ENCODE results near the gene NETO1.

Gene NETO1

DNA sequence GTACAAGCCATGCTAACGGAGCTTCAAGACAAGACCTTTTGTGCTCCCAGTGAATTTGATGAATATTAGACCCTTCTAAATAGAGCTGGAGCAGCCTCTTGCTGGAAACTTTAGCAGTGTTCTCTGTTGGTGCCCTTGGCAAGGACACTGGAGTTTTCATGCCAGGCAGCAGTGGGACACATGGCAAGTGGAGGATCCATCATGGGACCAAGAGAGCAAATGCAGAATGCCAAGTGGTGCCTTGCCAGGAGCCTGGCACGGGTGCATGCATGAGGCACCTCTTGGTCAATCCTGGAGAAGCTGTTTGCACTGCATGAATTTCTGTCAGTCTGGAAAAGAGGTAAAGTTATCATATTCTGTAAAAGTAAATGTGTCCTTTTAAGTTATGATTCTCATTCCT lies 59.1 kb downstream of the NETO1 start:
- no peaks in the 10 kb centered on the region for H3K4me1 ChIP-seq (ENCODE audit: control insufficient read depth, insufficient read depth, low read length)
- H3K27ac ChIP-seq (ENCODE audit: extremely low read depth, low read depth, low read length) = no peak overlapping the region
- TF ChIP-seq ZNF37A (tag by site-specific recombination; IDR thresholded peaks at IDR 0.05) (no peak), ZNF239 (tag by site-specific recombination; IDR thresholded peaks at IDR 0.05) (no peak), ZNF274 (IDR thresholded peaks at IDR 0.05; ENCODE audit: low read length) (no peak), ZNF274 (tag by site-specific recombination; IDR thresholded peaks at IDR 0.05; ENCODE audit: borderline replicate concordance) (no peak), ZNF394 (tag by site-specific recombination; IDR thresholded peaks at IDR 0.05; ENCODE audit: borderline replicate concordance) (no peak), ZNF16 (tag by site-specific recombination; IDR thresholded peaks at IDR 0.05; ENCODE audit: low read depth) (no peak), ZNF157 (tag by site-specific recombination; IDR thresholded peaks at IDR 0.05) (no peak), ZSCAN30 (tag by site-specific recombination; IDR thresholded peaks at IDR 0.05) (no peak), ZNF175 (tag by site-specific recombination; IDR thresholded peaks at IDR 0.05) (no peak), SP2 (tag by site-specific recombination; IDR thresholded peaks at IDR 0.05) (no peak), MEIS1 (CRISPR knock-in tag; IDR thresholded peaks at IDR 0.05; ENCODE audit: borderline replicate concordance) (no peak), ZNF623 (tag by site-specific recombination; IDR thresholded peaks at IDR 0.05) (no peak), ZNF747 (tag by site-specific recombination; IDR thresholded peaks at IDR 0.05) (no peak)
- TF ChIP-seq, protein P1, sequence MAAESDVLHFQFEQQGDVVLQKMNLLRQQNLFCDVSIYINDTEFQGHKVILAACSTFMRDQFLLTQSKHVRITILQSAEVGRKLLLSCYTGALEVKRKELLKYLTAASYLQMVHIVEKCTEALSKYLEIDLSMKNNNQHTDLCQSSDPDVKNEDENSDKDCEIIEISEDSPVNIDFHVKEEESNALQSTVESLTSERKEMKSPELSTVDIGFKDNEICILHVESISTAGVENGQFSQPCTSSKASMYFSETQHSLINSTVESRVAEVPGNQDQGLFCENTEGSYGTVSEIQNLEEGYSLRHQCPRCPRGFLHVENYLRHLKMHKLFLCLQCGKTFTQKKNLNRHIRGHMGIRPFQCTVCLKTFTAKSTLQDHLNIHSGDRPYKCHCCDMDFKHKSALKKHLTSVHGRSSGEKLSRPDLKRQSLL (tag by site-specific recombination; IDR thresholded peaks at IDR 0.05) = no peak
- H3K4me3 ChIP-seq (ENCODE audit: low read depth, low read length) = no peak overlapping the region
- H3K36me3 ChIP-seq (ENCODE audit: control insufficient read depth in 2 of 2, insufficient read depth in 1 of 2, low read length in 2 of 2) = no peaks in the 10 kb centered on the region
- ChIA-PET CTCF (interaction anchor here (0.5 to 0.7 kb wide), 2 partner anchors 31 to 1241 kb away, joined by 3 read pairs; no protein-coding TSS in a partner anchor), POLR2A (no interaction called here)
- no peaks in the 10 kb centered on the region for H3K9me3 ChIP-seq (ENCODE audit: control insufficient read depth, insufficient read depth, low read depth, low read length)

DNA sequence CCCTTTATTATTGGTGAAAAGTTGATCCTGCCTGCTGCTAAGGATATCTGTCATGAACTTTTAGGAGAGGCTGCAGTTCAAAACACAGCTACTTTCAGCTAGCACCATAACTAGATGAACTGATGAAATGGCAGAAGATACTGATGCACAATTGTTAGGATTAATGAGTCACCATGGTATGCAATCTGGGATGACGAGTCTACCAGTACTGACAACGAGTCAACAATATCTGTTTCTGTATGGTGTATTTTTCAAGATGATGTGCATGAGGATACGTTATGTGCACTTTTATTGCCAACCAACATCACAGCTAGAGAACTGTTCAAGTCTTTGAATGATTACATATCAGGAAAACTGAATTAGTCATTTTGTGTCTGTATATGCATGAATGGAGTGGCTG lies 68.7 kb downstream of the NETO1 start:
- CTCF ChIA-PET = no interaction called here
- Histone ChIP-seq H3K4me3 (ENCODE audit: low read depth, low read length) (no peak overlapping the region), H3K36me3 (ENCODE audit: control insufficient read depth in 2 of 2, insufficient read depth in 1 of 2, low read length in 2 of 2) (no peaks in the 10 kb centered on the region), H3K4me1 (ENCODE audit: control insufficient read depth, insufficient read depth, low read length) (no peaks in the 10 kb centered on the region), H3K9me3 (ENCODE audit: control insufficient read depth, insufficient read depth, low read depth, low read length) (no peaks in the 10 kb centered on the region), H3K27ac (ENCODE audit: extremely low read depth, low read depth, low read length) (no peak overlapping the region)
- POLR2A ChIA-PET = no interaction called here
- TF ChIP-seq, protein P2, sequence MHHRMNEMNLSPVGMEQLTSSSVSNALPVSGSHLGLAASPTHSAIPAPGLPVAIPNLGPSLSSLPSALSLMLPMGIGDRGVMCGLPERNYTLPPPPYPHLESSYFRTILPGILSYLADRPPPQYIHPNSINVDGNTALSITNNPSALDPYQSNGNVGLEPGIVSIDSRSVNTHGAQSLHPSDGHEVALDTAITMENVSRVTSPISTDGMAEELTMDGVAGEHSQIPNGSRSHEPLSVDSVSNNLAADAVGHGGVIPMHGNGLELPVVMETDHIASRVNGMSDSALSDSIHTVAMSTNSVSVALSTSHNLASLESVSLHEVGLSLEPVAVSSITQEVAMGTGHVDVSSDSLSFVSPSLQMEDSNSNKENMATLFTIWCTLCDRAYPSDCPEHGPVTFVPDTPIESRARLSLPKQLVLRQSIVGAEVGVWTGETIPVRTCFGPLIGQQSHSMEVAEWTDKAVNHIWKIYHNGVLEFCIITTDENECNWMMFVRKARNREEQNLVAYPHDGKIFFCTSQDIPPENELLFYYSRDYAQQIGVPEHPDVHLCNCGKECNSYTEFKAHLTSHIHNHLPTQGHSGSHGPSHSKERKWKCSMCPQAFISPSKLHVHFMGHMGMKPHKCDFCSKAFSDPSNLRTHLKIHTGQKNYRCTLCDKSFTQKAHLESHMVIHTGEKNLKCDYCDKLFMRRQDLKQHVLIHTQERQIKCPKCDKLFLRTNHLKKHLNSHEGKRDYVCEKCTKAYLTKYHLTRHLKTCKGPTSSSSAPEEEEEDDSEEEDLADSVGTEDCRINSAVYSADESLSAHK (tag by site-specific recombination; IDR thresholded peaks at IDR 0.05) = no peak
- TF ChIP-seq, protein P3, sequence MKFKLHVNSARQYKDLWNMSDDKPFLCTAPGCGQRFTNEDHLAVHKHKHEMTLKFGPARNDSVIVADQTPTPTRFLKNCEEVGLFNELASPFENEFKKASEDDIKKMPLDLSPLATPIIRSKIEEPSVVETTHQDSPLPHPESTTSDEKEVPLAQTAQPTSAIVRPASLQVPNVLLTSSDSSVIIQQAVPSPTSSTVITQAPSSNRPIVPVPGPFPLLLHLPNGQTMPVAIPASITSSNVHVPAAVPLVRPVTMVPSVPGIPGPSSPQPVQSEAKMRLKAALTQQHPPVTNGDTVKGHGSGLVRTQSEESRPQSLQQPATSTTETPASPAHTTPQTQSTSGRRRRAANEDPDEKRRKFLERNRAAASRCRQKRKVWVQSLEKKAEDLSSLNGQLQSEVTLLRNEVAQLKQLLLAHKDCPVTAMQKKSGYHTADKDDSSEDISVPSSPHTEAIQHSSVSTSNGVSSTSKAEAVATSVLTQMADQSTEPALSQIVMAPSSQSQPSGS (tag by site-specific recombination; IDR thresholded peaks at IDR 0.05; ENCODE audit: low read depth) = no peak
- TF ChIP-seq ZNF23 (tag by site-specific recombination; IDR thresholded peaks at IDR 0.05; ENCODE audit: borderline replicate concordance) (no peak), SALL2 (tag by site-specific recombination; IDR thresholded peaks at IDR 0.05; ENCODE audit: borderline replicate concordance) (no peak), ZBTB20 (tag by site-specific recombination; IDR thresholded peaks at IDR 0.05) (no peak), ZNF664 (tag by site-specific recombination; IDR thresholded peaks at IDR 0.05) (no peak), ZNF223 (tag by site-specific recombination; IDR thresholded peaks at IDR 0.05) (no peak)
- TF ChIP-seq, protein P4, sequence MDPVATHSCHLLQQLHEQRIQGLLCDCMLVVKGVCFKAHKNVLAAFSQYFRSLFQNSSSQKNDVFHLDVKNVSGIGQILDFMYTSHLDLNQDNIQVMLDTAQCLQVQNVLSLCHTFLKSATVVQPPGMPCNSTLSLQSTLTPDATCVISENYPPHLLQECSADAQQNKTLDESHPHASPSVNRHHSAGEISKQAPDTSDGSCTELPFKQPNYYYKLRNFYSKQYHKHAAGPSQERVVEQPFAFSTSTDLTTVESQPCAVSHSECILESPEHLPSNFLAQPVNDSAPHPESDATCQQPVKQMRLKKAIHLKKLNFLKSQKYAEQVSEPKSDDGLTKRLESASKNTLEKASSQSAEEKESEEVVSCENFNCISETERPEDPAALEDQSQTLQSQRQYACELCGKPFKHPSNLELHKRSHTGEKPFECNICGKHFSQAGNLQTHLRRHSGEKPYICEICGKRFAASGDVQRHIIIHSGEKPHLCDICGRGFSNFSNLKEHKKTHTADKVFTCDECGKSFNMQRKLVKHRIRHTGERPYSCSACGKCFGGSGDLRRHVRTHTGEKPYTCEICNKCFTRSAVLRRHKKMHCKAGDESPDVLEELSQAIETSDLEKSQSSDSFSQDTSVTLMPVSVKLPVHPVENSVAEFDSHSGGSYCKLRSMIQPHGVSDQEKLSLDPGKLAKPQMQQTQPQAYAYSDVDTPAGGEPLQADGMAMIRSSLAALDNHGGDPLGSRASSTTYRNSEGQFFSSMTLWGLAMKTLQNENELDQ (tag by site-specific recombination; IDR thresholded peaks at IDR 0.05; ENCODE audit: low read depth) = no peak
- TF ChIP-seq, protein P5, sequence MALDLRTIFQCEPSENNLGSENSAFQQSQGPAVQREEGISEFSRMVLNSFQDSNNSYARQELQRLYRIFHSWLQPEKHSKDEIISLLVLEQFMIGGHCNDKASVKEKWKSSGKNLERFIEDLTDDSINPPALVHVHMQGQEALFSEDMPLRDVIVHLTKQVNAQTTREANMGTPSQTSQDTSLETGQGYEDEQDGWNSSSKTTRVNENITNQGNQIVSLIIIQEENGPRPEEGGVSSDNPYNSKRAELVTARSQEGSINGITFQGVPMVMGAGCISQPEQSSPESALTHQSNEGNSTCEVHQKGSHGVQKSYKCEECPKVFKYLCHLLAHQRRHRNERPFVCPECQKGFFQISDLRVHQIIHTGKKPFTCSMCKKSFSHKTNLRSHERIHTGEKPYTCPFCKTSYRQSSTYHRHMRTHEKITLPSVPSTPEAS (tag by site-specific recombination; IDR thresholded peaks at IDR 0.05) = no peak

Measured in HEK293 (cell line).